PC-9 (cell line): Measurements from ENCODE around the gene CISTR.

Experiments
- EZH2 ChIP-seq: fragments of 200-600 bp; sonication (generic); IDR thresholded peaks from 2 replicates; pipeline ENCODE4 v1.8.0; 2017; ENCODE audit warnings: antibody characterized with exemption, low read depth
- TF ChIP-seq, protein P1 (sequence below): fragments of 200-600 bp; sonication (generic); conservative IDR thresholded peaks from 2 replicates; pipeline ENCODE4 v1.6.1; 2017; ENCODE audit warnings: mixed run types, antibody characterized with exemption, mild to moderate bottlenecking, moderate library complexity

- TF ChIP-seq, protein P1, sequence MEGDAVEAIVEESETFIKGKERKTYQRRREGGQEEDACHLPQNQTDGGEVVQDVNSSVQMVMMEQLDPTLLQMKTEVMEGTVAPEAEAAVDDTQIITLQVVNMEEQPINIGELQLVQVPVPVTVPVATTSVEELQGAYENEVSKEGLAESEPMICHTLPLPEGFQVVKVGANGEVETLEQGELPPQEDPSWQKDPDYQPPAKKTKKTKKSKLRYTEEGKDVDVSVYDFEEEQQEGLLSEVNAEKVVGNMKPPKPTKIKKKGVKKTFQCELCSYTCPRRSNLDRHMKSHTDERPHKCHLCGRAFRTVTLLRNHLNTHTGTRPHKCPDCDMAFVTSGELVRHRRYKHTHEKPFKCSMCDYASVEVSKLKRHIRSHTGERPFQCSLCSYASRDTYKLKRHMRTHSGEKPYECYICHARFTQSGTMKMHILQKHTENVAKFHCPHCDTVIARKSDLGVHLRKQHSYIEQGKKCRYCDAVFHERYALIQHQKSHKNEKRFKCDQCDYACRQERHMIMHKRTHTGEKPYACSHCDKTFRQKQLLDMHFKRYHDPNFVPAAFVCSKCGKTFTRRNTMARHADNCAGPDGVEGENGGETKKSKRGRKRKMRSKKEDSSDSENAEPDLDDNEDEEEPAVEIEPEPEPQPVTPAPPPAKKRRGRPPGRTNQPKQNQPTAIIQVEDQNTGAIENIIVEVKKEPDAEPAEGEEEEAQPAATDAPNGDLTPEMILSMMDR: no peak
- TF ChIP-seq EZH2: no peak
Measured at GRCh38 chr12:53776872-53777271, 25.1 kb upstream of the CISTR start.
